Activated effector memory CD4-positive, alpha-beta T cell treated with Interleukin-2 at 50 U/mL for 16 hours (primary cell): ENCODE measurements around the gene PCED1A.

Experiments used
- DNase-seq: peaks from one replicate; pipeline ENCODE4 v3.0.0-alpha.2; 2020

PCED1A gene

DNA sequence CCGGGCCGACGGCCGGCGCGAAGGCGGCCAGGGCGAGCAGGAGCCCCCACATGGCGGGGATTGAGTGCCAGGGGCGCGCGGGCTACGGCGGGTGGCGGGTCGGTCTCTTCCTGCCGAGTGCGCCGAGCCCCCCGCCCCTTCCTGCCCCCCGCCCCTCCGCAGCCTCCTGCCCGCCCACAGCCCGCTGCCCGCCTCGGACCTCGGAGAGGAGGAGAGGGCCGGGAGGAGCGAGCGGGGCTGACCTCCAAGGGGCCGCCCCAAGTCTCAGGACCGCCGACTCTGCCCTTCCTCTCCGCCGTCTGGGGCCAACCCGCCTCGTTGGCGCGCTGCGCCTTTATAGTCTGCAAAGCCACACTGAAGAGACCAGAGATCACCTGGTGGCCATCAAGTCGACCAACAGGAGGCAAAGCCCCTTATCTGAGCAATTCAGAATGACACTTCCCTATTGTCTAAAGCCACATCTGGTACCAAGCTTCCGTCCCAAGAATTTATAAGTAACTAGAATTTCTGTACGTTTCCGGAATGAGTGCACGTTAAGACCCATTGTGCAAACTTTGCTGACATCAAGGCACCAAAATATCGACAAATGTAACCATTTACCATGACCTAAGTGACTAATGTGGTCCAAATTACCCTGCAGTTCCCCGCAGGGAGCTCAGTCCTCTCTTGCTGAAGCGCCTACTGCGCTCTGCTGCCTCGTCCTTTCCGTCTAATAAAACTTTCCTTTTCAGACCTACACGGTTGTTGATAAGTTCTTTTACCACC is 39.8 kb downstream of the PCED1A start, which contains the start of gene CPXM1:
Gene CPXM1, minus strand, starts transcription at position 107 of the 765 bp plus-strand sequence. Its CDS starts 55 bp downstream, at position 52.
- no peak for DNase-seq

DNA sequence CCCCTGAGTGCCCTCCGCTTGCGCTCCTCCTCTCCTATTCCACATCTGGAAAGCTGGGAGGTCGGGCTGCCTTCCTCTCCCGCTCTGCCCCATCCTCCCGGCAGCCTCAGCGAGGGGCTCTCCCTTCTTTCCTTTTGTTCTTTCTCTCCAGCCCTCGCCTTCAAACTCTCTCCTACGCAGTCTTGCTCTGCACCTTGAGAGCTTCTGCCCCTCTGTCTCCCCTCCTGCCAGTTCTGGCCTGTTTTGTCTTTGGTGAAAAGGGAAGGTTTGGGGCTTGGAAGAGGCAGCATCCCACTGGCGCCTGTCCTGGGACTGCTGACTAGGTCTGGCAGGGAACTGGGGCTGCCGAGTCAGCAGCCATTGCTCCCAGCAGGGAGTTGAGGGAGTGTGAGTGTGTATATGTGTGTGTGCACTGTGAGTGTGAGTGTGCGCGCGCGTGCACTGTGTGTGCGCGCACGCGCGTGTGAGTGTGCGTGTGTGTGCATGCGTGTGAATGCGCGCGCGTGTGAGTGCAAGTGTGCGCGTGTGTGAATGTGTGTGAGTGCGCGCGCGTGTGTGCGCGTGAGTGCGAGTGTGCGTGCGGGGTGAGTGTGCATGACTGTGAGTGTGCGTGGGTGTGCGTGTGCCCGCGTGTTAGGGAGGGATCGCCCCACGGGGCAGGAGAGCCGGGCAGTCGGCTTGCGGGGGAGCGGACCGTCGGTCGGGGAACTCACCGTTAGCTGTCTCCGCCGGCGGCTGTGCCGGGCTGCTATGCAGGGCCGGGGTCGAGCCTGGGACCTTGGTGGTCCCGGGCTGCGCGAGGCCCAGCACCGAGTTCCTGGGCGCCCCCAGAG is 40.6 kb downstream of the PCED1A start:
- DNase-seq = no peak

DNA sequence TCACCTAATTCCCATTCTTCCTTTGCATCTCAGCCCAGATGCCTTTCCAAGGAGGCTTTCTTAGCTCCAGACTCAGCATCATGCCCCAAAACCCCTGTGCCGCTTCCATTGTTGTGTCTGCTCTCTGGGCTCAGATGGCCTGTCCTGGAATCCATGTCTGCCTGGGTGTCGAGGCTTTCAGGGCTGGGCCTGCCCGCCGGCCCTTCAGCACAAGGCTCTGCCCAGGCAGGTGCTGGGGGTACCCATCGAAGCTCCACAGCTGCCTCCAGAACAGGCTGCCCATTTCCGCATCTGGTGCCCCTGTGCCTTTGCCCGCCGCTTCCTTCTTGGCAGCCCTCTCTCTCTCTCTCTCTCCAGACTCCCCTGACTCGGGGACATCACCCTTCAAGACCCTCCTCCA is 41.2 kb downstream of the PCED1A start:
- DNase-seq = no peak

DNA sequence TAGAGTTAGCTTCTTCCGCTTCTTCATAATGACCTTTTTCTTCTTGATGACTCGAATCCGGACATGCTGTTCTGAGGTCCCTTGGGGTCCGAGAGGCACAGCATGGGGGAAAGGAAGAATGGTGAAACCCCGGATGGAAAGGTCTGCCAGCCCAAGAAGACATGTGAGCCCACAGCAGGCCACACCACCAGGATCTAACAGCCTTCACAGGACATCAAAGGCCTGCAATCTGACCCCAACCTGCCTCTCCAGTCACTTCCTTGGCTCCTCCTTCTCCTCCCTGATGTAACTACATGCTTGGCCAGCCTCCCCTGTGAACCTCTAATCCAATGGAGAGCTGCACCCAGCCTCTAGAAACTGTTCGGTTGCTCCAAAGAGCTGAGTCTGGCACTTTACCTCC is 41.6 kb downstream of the PCED1A start:
- DNase-seq = no peak

DNA sequence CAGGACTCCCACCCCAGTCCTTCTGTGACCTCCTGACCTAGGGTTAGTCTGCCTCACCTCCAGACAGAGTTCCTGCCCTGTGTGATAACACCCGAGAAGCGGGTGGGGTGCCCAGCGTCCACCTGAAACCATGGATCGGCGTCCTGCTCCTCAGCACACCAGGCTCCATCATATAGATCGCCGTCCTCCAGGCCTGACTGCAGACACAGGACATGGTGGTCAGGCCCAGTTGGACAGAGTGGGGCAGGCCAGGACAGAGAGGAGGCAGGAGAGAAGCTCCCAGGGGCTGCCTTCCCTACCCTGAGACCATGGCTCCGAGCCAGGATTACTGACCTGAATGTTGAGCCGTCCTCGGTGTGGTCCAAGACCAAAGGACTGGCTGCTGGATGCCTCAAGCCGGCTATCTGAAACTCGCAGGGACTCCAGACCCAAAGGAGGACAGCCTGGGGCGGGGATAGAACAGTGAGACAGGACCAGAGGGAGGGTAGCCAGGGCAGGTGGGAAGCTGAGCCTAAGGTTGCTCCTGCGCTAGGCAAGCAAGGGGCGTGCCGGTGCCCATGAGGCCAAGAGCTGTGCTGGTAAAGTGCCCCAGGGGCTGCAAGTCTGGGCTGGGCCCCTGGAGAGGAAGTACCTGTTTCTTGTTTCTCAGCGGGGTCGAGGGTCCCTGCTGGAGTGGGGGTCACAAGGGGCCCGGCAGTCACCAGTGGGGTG is 42.2 kb downstream of the PCED1A start:
- DNase-seq = no peak

DNA sequence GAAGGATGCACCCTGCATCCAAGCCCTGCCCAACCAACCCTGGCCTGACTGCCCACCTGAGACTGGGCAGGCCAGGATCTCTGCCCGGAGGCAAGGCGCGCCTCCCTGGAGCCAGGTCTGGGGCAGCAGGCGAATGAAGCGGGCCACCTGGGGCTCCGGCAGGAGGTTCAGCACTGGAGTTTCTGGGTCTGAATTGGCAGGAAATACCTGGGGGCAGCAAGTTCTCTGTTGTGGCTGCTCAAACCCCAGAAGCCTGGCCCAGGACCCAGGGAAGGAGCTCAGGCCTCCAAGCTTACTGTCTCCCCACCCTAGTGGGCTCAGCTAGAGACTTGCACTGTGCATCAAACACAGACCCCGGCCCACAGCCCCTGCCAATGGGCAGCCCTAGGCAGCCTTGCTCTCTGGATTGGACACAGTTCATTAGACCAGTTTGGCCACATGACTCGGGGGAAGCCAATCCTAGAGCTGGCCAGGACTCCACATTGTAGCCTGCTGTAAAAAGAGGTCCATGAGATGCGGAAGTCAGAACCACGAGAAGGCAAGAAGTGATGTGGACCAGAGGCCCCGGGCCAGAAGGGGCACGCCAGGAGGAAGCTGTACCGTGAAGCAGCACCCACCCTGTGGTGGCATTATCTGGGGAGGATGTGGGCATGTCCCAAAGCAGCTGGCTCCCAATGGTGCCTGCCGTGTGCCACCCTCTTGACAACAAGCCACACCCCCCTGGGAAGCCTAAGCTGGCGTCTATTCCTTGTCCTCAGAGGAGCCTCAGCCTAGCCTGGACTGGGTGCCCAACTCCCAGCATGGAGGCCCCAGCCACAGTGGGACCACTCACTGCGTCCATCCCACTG is 43.1 kb downstream of the PCED1A start:
- DNase-seq = no peak

DNA sequence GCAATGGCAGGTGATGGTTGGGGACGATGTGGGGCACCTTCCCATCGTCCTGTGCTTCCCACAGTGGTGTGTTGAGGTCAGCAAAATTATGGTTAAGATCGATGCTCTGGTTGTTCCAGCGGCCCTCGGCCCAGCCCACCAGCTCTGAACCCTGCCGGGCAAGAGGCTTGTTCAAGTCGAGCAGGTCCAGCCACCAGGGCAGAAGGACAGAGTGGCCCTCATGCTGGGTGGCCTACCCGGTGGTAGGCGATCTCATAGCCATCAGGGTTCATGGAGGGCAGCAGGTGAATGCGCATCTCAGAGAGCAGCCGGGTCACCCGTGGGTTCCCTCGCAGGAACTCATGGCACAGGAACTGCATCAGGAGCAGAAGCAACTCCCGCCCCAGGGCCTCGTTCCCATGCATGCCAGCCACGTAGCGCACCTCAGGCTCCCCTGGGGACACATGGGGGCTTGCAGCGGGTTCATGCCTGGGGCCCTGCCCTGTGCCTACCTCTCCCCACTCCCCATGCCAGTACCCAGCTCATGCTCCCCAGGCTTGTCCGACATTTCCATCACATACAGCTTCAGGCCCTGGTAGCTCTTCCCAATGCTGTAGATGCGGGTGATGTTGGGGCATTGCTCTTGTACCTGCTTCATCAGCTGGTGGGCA is 44.3 kb downstream of the PCED1A start:
- no peak for DNase-seq

DNA sequence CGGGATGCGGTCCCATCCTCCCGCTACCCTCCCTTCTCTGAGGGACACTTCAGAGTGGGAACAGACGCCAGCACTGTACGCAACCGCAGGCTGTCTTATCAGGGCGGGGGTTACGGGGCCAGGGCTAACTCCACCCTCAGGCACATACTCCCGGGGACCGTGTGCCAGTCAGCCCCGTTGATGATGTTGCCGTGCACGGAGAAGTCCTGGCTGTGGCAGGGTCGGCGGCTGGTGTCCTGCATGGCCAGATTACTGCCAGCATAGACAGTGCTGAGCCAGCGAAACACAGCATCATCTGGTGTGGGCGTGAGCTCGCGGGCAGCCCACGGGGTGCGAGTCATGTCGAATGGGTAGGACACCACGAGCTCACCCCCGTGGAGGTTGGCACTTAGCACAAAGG is 45.0 kb downstream of the PCED1A start:
- DNase-seq = no peak

DNA sequence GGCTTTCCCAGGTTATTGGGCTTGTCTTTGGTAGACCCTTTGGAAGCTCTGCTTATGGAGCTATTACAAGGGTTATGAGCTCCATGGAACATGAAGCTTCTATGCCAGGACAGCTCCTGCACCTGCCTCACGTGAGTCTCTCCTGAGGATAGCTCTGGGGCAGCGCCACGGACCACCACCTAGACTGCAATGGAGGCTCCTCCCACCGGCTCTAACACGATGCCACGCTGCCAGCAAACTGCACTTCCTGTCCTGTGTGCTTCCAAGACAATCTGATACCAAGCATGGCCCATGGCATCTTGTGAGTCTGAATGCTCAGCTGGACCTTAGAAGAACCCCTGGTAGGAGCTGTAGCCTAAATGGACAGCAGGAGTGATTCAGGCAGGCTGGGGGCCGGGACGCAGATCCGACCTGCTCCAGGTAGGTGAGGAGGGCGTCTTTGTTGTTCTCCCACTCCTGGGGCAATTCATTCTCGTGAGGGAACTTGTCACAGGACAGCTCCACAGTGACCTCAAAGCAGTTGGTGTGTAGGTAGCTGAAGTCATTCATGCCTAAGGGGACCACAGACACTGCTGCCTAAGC is 45.5 kb downstream of the PCED1A start:
- DNase-seq = no peak

DNA sequence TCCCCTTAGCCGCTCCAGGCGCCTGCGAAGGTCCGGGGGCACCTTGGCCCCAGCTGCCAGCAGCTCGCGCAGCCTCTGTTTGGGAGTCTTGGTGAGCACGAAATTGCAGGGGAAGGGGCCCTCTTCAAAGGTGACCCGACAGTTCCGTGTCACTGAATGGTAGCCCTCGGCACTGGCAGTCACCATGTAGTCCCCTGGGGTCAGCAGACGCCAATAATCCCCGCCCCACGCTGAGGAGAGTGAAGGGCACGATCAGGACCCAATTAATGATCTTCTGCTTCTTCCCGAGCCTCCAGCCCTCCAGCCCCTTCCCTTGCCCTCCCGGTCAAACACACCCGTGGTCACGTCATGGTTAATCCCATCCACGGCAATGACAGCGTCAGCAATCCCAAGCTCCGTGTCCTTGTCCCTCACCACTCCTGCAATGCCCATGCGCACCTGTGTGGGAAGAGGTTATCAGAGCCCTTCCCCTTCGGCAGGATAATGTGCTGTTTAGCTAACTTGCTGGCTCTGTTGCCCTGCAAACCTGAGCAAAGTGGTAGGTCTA is 46.2 kb downstream of the PCED1A start:
- no peak for DNase-seq

DNA sequence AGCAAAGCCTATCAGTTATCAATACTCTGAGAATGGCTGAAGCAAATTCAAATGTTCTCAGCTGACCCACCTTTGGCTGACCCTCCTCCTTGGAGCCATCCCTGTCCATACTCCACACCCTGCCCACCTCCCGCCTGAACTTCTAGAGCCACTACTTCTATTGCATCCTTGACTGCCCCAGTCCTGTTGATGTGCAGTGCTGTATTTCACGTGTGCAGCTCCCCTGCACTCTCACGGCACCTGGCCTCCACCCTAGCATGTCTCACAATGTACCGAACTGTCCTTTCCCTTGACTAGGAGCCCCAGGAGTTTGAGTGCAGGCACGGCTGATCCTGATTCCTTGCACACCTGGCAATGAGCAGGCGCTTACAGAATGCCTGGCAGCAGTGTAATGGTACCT is 47.0 kb downstream of the PCED1A start:
- no peak for DNase-seq
